ENCODE measurements around the gene PLD5. TPM values are rescaled to one million over a fixed set of nuclear protein-coding genes. Genes with fewer than 3 reads are reported as not detected.

PLD5 gene
- total RNA-seq, 1 donor from 2014 or later: 1.0 TPM

DNA sequence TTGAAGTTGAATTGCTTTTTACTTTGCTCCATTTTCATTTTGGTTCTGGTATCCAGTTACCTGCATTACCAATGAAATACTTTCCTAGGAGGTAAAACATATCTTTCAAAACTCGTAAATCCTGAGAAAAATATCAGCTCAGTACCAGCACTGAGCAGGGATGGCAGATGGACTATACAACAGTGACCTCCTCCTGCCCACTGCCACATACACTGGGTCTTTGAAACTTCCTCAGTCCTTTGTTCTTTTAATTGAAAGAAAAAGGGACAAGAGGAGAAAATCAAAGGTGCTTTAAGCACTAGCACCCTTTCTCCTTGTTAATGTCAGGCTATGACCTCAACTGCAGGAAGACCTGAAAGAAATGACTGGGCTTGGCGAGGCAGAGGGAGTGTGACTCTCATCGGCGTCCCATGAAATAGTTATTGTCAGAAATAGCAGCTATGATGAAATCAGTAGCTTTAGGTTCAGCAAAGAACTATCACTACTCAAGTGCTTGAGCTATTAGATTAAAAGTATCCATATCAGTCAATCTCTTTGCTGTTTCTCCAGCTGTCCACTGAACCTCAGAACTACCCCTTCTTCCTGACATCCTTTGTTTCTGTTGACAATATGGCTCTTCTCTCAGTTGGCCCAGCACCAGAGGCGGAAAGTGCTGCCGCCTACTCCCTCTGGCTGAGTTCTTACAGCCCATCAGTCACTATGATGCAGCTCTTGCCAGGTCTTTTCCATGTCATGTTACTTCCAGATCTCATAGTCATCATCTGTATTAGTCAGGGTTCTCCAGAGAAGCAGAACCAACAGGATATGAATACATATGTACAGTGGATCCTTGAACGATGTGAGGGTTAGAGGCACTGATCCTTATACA is 318.6 kb downstream of the PLD5 start:
- Mint-ChIP-seq H3K9me3 (ENCODE audit: low read depth) (no peaks in the 10 kb centered on the region), H3K27ac (no peak overlapping the region), H3K4me1 (ENCODE audit: low read depth) (peaks cover 31% of the 10 kb centered on the region), H3K4me3 (ENCODE audit: low read depth) (no peak overlapping the region), H3K27me3 (peaks cover 15% of the 10 kb centered on the region), H3K36me3 (ENCODE audit: insufficient read depth) (no peaks in the 10 kb centered on the region)
- TF ChIP-seq, protein P1, sequence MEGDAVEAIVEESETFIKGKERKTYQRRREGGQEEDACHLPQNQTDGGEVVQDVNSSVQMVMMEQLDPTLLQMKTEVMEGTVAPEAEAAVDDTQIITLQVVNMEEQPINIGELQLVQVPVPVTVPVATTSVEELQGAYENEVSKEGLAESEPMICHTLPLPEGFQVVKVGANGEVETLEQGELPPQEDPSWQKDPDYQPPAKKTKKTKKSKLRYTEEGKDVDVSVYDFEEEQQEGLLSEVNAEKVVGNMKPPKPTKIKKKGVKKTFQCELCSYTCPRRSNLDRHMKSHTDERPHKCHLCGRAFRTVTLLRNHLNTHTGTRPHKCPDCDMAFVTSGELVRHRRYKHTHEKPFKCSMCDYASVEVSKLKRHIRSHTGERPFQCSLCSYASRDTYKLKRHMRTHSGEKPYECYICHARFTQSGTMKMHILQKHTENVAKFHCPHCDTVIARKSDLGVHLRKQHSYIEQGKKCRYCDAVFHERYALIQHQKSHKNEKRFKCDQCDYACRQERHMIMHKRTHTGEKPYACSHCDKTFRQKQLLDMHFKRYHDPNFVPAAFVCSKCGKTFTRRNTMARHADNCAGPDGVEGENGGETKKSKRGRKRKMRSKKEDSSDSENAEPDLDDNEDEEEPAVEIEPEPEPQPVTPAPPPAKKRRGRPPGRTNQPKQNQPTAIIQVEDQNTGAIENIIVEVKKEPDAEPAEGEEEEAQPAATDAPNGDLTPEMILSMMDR (IDR thresholded peaks at IDR 0.05; ENCODE audit: unreplicated experiment): no peak
- no peak for DNase-seq (ENCODE audit: low spot score, unreplicated experiment)

DNA sequence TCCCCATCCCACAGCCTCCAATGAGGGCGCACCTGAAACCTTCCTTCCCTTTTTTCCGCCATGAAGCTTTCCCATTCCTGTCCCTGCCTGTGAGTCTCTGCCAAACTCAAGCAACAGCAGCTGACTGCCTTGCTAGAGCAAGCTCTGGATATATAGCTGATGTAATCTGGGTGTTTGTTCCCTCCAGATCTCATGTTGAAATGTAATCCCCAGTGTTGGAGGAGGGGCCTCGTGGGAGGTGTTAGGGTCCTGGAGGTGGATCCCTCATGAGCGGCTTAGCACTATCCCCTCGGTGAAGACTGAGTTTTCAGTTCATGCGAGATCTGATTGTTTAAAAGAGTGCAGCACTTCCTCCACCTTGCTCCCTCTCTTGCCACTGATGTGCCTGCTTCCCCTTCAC is 321.2 kb downstream of the PLD5 start:
- no peak for DNase-seq (ENCODE audit: low spot score, unreplicated experiment)
- Mint-ChIP-seq H3K27ac (no peak overlapping the region), H3K4me3 (ENCODE audit: low read depth) (no peak overlapping the region), H3K27me3 (peaks cover 8% of the 10 kb centered on the region), H3K4me1 (ENCODE audit: low read depth) (peaks cover 18% of the 10 kb centered on the region), H3K9me3 (ENCODE audit: low read depth) (no peaks in the 10 kb centered on the region), H3K36me3 (ENCODE audit: insufficient read depth) (no peaks in the 10 kb centered on the region)
- TF ChIP-seq, protein P1 (IDR thresholded peaks at IDR 0.05; ENCODE audit: unreplicated experiment): no peak

DNA sequence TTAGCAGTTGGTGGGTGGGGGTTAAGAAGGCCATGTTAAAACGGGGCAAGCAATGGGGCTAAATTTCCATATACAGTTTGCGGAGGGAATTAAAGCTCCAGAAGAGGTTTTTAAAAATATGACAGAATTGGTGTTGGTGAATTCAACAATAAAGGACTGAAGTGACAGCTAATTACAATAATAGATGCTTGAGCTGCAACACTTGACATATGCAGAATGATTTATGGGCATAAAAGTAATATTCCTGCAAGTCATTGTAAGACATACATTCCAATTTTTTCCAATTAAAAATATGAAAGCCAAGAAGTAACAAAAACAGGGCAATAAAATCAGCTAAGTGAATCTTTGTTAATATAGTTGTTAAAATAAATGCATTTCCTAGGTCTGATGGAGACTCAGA is 323.4 kb downstream of the PLD5 start:
- Mint-ChIP-seq H3K4me1 (ENCODE audit: low read depth) (peaks cover 12% of the 10 kb centered on the region), H3K4me3 (ENCODE audit: low read depth) (no peak overlapping the region), H3K9me3 (ENCODE audit: low read depth) (no peaks in the 10 kb centered on the region), H3K36me3 (ENCODE audit: insufficient read depth) (no peaks in the 10 kb centered on the region), H3K27me3 (peaks cover 3% of the 10 kb centered on the region), H3K27ac (no peak overlapping the region)
- TF ChIP-seq, protein P1 (IDR thresholded peaks at IDR 0.05; ENCODE audit: unreplicated experiment): no peak
- DNase-seq (ENCODE audit: low spot score, unreplicated experiment): no peak

DNA sequence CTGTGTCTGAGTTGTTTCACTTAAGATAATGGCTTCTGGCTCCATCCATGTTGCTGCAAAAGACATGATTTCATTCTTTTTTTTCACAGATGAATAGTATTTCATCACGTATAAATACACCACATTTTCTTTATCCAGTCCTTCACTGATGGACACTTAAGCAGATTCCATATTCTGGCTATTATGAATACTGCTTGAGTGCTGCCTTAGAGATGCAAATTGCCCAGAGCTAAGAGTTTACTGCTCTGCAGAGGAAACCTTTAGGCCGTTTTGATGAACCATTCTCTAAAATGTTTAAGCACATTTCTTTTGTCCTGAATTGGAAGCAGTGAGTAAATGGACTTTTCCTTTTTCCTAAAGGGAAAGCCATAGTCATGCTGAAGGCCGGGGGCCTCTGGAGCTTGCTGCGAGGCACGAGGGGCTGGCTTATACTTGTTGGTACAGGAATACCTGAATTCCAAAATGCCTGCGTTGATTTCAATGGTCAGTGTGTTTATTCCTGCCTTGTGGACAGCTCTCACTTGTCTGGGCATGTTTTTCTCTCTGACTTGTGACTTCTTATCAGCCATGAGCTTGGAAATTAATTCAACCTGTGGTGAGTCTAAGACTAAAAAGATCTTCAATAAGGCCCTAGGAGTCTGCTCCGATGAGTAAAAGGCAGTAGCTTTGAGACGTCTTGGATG is 324.6 kb downstream of the PLD5 start:
- Mint-ChIP-seq H3K4me1 (ENCODE audit: low read depth) (peaks cover 4% of the 10 kb centered on the region), H3K36me3 (ENCODE audit: insufficient read depth) (no peaks in the 10 kb centered on the region), H3K9me3 (ENCODE audit: low read depth) (no peaks in the 10 kb centered on the region), H3K27ac (no peak overlapping the region), H3K27me3 (peaks cover 5% of the 10 kb centered on the region), H3K4me3 (ENCODE audit: low read depth) (no peak overlapping the region)
- no peak for DNase-seq (ENCODE audit: low spot score, unreplicated experiment)
- TF ChIP-seq, protein P1 (IDR thresholded peaks at IDR 0.05; ENCODE audit: unreplicated experiment): no peak

DNA sequence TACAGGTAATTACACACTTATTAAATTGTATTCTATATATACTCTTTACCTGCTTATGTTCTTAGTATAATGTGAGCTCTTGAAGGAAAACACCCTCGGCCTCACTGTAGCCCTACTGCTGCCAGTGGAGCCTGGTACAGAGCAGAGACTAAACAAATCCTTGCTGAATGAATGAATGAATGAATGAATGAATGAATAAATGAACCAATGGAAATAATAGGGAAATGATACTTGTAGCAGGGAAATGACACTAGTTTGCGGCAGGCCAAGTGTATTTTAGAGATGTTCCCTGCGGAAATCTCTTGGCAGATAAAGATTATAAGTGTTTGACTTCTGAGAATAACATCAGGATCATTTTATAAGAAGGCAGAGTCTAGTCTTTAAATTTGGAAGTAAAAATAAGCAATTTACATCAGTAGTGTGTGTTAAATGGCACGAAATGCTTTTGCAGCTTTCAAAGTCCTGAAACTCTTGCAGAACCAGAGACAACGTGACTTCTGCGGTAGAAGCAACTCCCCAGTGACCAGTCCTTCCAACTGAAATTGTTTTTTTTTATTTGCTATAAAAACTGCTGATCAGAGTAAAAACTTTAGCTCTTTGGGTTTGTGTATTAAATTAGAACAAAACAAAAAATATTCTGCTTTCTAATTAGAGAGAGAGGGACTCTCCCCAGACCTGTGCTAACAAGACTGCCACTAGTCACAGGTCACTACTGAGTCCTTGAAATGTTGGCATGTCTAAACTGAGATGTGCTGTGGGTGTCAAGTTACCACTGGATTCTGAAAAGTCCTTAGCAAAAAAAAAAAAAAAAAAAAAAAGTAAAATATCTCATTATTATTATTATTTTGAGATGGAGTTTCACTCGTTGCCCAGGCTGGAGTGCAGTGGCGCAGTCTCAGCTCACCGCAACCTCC is 326.3 kb downstream of the PLD5 start:
- no peak overlapping the region for H3K4me3 Mint-ChIP-seq (ENCODE audit: low read depth)
- TF ChIP-seq, protein P1 (IDR thresholded peaks at IDR 0.05; ENCODE audit: unreplicated experiment): no peak
- no peaks in the 10 kb centered on the region for H3K9me3 Mint-ChIP-seq (ENCODE audit: low read depth)
- no peaks in the 10 kb centered on the region for H3K4me1 Mint-ChIP-seq (ENCODE audit: low read depth)
- H3K27ac Mint-ChIP-seq: no peak overlapping the region
- no peaks in the 10 kb centered on the region for H3K36me3 Mint-ChIP-seq (ENCODE audit: insufficient read depth)
- H3K27me3 Mint-ChIP-seq: peaks cover 5% of the 10 kb centered on the region
- no peak for DNase-seq (ENCODE audit: low spot score, unreplicated experiment)

Data from progenitor cell of endocrine pancreas (in vitro differentiated cells).